H1 (cell line): ENCODE measurements around the gene PSMD9. TPM values are rescaled to one million over a fixed set of nuclear protein-coding genes. Genes with fewer than 3 reads are reported as not detected.

Source experiments
- CTCF ChIA-PET: fragments of 300-600 bp; sonication (Branson Sonifier 250); formaldehyde crosslinking; loops from one replicate; lab custom pipeline; 2021; ENCODE audit not compliant: partially characterized antibody; lab: Charles Lee
- POLR2A ChIA-PET: fragments of 300-600 bp; sonication (Branson Sonifier 250); formaldehyde crosslinking; loops from one replicate; lab custom pipeline; 2021; ENCODE audit warnings: inconsistent platforms; ENCODE audit not compliant: partially characterized antibody; lab: Charles Lee
- DNase-seq, 2 experiments: peaks; one replicate each; pipeline versions ENCODE4 v3.0.0 to v3.0.0-alpha.2; 2010 to 2022; ENCODE audit warnings: low spot score in 2 of 2, low read depth in 1 of 2, mixed read lengths in 1 of 2
- FAIRE-seq: peaks from 2 replicates; lab custom pipeline; 2011; peaks lifted over from hg19 to GRCh38; lab: Jason Lieb, UNC
- H2AFZ ChIP-seq: 2 replicates; pipeline ENCODE4 v1.8.1; 2012; ENCODE audit warnings: low read length, inconsistent platforms
- H2AK5ac ChIP-seq: 2 replicates; pipeline ENCODE4 v1.6.1; 2013; ENCODE audit warnings: low read depth, low read length
- H2BK120ac ChIP-seq: replicated peaks from 2 replicates; pipeline ENCODE3; 2013; ENCODE audit warnings: low read depth, low read length, inconsistent platforms
- H2BK12ac ChIP-seq: 2 replicates; pipeline ENCODE4 v1.6.1; 2013; ENCODE audit warnings: low read depth, low read length
- H2BK15ac ChIP-seq: 2 replicates; pipeline ENCODE4 v1.6.1; 2013; ENCODE audit warnings: low read length
- H2BK20ac ChIP-seq: 2 replicates; pipeline ENCODE4 v1.6.1; 2013; ENCODE audit warnings: low read length
- H2BK5ac ChIP-seq: 2 replicates; pipeline ENCODE4 v1.6.1; 2013; ENCODE audit warnings: low read depth, low read length
- H3K14ac ChIP-seq: 2 replicates; pipeline ENCODE4 v1.6.1; 2013; ENCODE audit warnings: inconsistent platforms; ENCODE audit not compliant: insufficient read length
- H3K18ac ChIP-seq: 2 replicates; pipeline ENCODE4 v1.6.1; 2013; ENCODE audit warnings: low read length; ENCODE audit errors: extremely low read depth
- H3K23ac ChIP-seq: 2 replicates; pipeline ENCODE4 v1.6.1; 2013; ENCODE audit warnings: inconsistent platforms; ENCODE audit not compliant: insufficient read length
- H3K23me2 ChIP-seq: 2 replicates; pipeline ENCODE4 v1.6.1; 2013; ENCODE audit warnings: low read depth, low read length
- H3K27ac ChIP-seq: 2 replicates; pipeline ENCODE4 v1.6.1; 2011; ENCODE audit warnings: low read depth, low read length, inconsistent platforms
- H3K27me3 ChIP-seq, 4 experiments: replicated peaks in 1 of 4; 1 replicate in 1 of 4; 2 replicates in 3 of 4; pipeline versions ENCODE4 v1.6.1 to v1.8.1; 2011 to 2013; ENCODE audit warnings: low read length in 3 of 4, mild to moderate bottlenecking in 3 of 4, inconsistent platforms in 2 of 4, mixed read lengths in 2 of 4, moderate library complexity in 1 of 4; ENCODE audit not compliant: control insufficient read depth in 3 of 4, insufficient read depth in 3 of 4; ENCODE audit errors: extremely low read depth in 1 of 4
- H3K36me3 ChIP-seq, 4 experiments: 2 replicates each; pipeline versions ENCODE4 v1.6.1 to v1.8.1; 2011 to 2013; ENCODE audit warnings: mild to moderate bottlenecking in 4 of 4, low read length in 3 of 4, moderate library complexity in 2 of 4, control low read depth in 1 of 4, inconsistent platforms in 1 of 4; ENCODE audit not compliant: insufficient read depth in 4 of 4, control insufficient read depth in 2 of 4
- H3K4ac ChIP-seq: replicated peaks from 2 replicates; pipeline ENCODE3; 2013; ENCODE audit warnings: low read length, low read depth, mixed read lengths, inconsistent platforms; ENCODE audit not compliant: insufficient read length
- H3K4me1 ChIP-seq, 4 experiments: replicated peaks in 1 of 4; 1 replicate in 1 of 4; 2 replicates in 3 of 4; pipeline versions ENCODE4 v1.6.1 to v1.8.1; 2011 to 2013; ENCODE audit warnings: low read length in 3 of 4, inconsistent platforms in 2 of 4, mixed read lengths in 1 of 4; ENCODE audit not compliant: insufficient read depth in 4 of 4, control insufficient read depth in 3 of 4
- H3K4me2 ChIP-seq, 2 experiments: 2 replicates each; pipeline versions ENCODE4 v1.6.1 to v1.8.1; 2011 to 2013; ENCODE audit warnings: low read depth in 2 of 2, low read length in 2 of 2, control low read depth in 1 of 2, inconsistent platforms in 1 of 2, mild to moderate bottlenecking in 1 of 2; ENCODE audit not compliant: insufficient read depth in 1 of 2
- H3K4me3 ChIP-seq, 4 experiments: fragments of 200-600, 300-600 bp in 1 of 4; sonication (generic), shearing (Covaris generic), sonication (Bioruptor Twin) in 1 of 4; 2 replicates each; pipeline versions ENCODE4 v1.5.1 to v1.8.1; 2011 to 2016; ENCODE audit warnings: low read length in 4 of 4, low read depth in 3 of 4, control low read depth in 2 of 4, inconsistent platforms in 2 of 4, mild to moderate bottlenecking in 2 of 4, mixed read lengths in 1 of 4, moderate library complexity in 1 of 4; ENCODE audit not compliant: insufficient read depth in 2 of 4; ENCODE audit errors: extremely low read depth in 1 of 4
- H3K56ac ChIP-seq: replicated peaks from 2 replicates; pipeline ENCODE3; 2013; ENCODE audit warnings: low read depth, mild to moderate bottlenecking, mixed read lengths, low read length, inconsistent platforms; ENCODE audit not compliant: insufficient read length
- H3K79me1 ChIP-seq: 2 replicates; pipeline ENCODE4 v1.6.1; 2013; ENCODE audit warnings: low read depth, low read length, control low read depth
- H3K79me2 ChIP-seq, 2 experiments: 2 replicates each; pipeline versions ENCODE4 v1.6.1 to v1.8.1; 2012 to 2013; ENCODE audit warnings: low read length in 2 of 2, mild to moderate bottlenecking in 2 of 2, inconsistent platforms in 1 of 2; ENCODE audit not compliant: insufficient read depth in 2 of 2, control insufficient read depth in 1 of 2
- H3K9ac ChIP-seq, 4 experiments: replicated peaks in 1 of 4; 1 replicate in 1 of 4; 2 replicates in 3 of 4; pipeline versions ENCODE4 v1.6.1 to v1.8.1; 2011 to 2013; ENCODE audit warnings: low read depth in 3 of 4, low read length in 3 of 4, control low read depth in 2 of 4, mild to moderate bottlenecking in 2 of 4, moderate library complexity in 2 of 4, inconsistent platforms in 1 of 4; ENCODE audit errors: extremely low read depth in 1 of 4
- H3K9me3 ChIP-seq, 2 experiments: 2 replicates each; pipeline versions ENCODE4 v1.6.1 to v1.8.1; 2012 to 2013; ENCODE audit warnings: mild to moderate bottlenecking in 2 of 2, moderate library complexity in 2 of 2, control low read depth in 1 of 2, inconsistent platforms in 1 of 2, low read depth in 1 of 2, low read length in 1 of 2, mixed read lengths in 1 of 2; ENCODE audit not compliant: insufficient read depth in 2 of 2
- H4K20me1 ChIP-seq, 2 experiments: replicated peaks in 1 of 2; 2 replicates each; pipeline versions ENCODE3 to v1.8.1; 2011 to 2013; ENCODE audit warnings: inconsistent platforms in 2 of 2, low read length in 2 of 2, mild to moderate bottlenecking in 1 of 2; ENCODE audit not compliant: insufficient read depth in 2 of 2, control insufficient read depth in 1 of 2
- H4K5ac ChIP-seq: 2 replicates; pipeline ENCODE4 v1.6.1; 2013; ENCODE audit warnings: low read length, low read depth, mixed read lengths, inconsistent platforms; ENCODE audit not compliant: insufficient read length
- H4K8ac ChIP-seq: 2 replicates; pipeline ENCODE4 v1.8.0; 2013; ENCODE audit warnings: mild to moderate bottlenecking, moderate library complexity, low read length, inconsistent platforms; ENCODE audit not compliant: insufficient read depth; ENCODE audit errors: extremely low read depth
- H4K91ac ChIP-seq: replicated peaks from 2 replicates; pipeline ENCODE3; 2013; ENCODE audit warnings: low read length, mixed read lengths, inconsistent platforms; ENCODE audit not compliant: insufficient read length
- EZH2 ChIP-seq: fragments of 200-600 bp; sonication (generic); IDR thresholded peaks from 2 replicates; pipeline ENCODE4 v1.7.1; 2012; ENCODE audit warnings: low read depth, mild to moderate bottlenecking, moderate library complexity, low read length, inconsistent platforms; ENCODE audit not compliant: severe bottlenecking
- HDAC6 ChIP-seq: IDR thresholded peaks from one replicate; pipeline ENCODE4 v1.7.1; 2012; ENCODE audit warnings: low read depth, mild to moderate bottlenecking, inconsistent platforms, low read length, moderate library complexity
- KDM4A ChIP-seq: IDR thresholded peaks from one replicate; pipeline ENCODE4 v1.7.1; 2012; ENCODE audit warnings: low read depth, mild to moderate bottlenecking, moderate library complexity, low read length, inconsistent platforms; ENCODE audit not compliant: severe bottlenecking
- KDM5A ChIP-seq: fragments of 200-600 bp; IDR thresholded peaks from 2 replicates; pipeline ENCODE4 v1.7.1; 2012; ENCODE audit warnings: mild to moderate bottlenecking, low read length, inconsistent platforms, mixed read lengths
- POLR2AphosphoS5 ChIP-seq: IDR thresholded peaks from 2 replicates; pipeline ENCODE4 v1.6.1; 2011; ENCODE audit warnings: low read depth, low read length
- TCF12 ChIP-seq: IDR thresholded peaks from 2 replicates; pipeline ENCODE4 v1.6.1; 2011; ENCODE audit warnings: low read depth, mild to moderate bottlenecking, low read length
- WGBS, 2 experiments: shearing (Covaris generic) in 1 of 2; methylation state at CpG; one replicate each; pipeline versions ENCODE4 v1.1.6 to v1.1.7; 2013 to 2015; ENCODE audit warnings: low lambda C conversion rate in 2 of 2, mixed read lengths in 2 of 2, inconsistent platforms in 1 of 2, low coverage in 1 of 2, missing lambda C conversion rate in 1 of 2; ENCODE audit not compliant: insufficient replicate concordance in 2 of 2, insufficient coverage in 1 of 2, insufficient read length in 1 of 2; ENCODE audit errors: extremely low coverage in 1 of 2, missing lambda C conversion rate in 1 of 2; 5-methylcytosine and 5-hydroxymethylcytosine counted together
- polyA plus RNA-seq, 7 experiments: library from polyadenylated mRNA; depleted of rRNA in 3 of 7; stranded (reverse) in 5 of 7; unstranded in 2 of 7; fragments of >200 nt in 5 of 7; fragments of 200-250 nt in 2 of 7; gene quantifications; 1 replicate in 5 of 7; 2 replicates in 1 of 7; 4 replicates in 1 of 7; pipeline versions ENCODE4 v1.2.1 to v1.2.3, GENCODE V29; 2011 to 2013; ENCODE audit warnings: missing spikeins in 2 of 7, mixed read lengths in 2 of 7
- total RNA-seq: library from RNA; stranded (reverse); fragmentation: NEBNext Ultra II Directional; extraction: Animal tissue kit (Norgen Biotek cat#: 25700); gene quantifications from 2 replicates; pipeline ENCODE4 v1.2.1, GENCODE V29; 2021

PSMD9 gene
- total and polyA plus RNA-seq, 2 of the 8 experiments (the other 6 are each of a cell fraction or from before 2014, with no cell fraction given): 28.8 to 36.1 TPM

DNA sequence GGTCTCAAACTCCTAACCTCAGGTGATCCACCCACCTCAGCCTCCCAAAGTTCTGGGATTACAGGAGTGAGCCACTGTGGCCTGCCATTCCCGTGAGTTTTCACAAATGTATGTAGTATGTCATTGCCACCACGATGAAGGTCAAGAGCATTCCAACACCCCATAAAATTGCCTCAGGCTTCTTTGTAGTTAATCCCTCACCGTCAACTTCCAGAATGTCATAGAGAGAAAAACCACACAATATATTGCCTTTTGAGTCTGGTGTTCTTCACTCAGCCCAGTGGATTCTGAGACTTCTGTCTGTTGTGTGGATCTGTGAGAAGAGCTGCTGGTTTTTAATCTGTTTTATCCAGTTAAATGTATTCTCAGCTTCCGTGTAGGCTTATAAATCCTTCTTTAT lies 17.2 kb downstream of the PSMD9 start:
- Histone ChIP-seq H2BK12ac (no peak overlapping the region), H3K23me2 (no peaks in the 10 kb centered on the region; the same call in 1 of the 2 replicates), H4K91ac (no peak overlapping the region), H2BK5ac (no peak overlapping the region), H2BK120ac (no peak overlapping the region), H2AK5ac (no peak overlapping the region), H3K18ac (no peak overlapping the region), H3K79me2 (no peaks in the 10 kb centered on the region), H3K27ac (no peak overlapping the region), H2AFZ (no peak overlapping the region), H2BK15ac (no peak overlapping the region), H3K4me1 (no peaks in the 10 kb centered on the region), H3K4me2 (no peak overlapping the region)
- FAIRE-seq: no peak
- ChIA-PET CTCF (interaction anchor here (1.6 kb wide), 2 partner anchors 12 to 112 kb away, joined by 5 read pairs; partner anchors contain the start of gene RHOF), POLR2A (no interaction called here)
- no peak for DNase-seq
- no peak for TF ChIP-seq KDM5A
- TF ChIP-seq HDAC6: no peak
- TF ChIP-seq TCF12: no peak
- TF ChIP-seq KDM4A: no peak
- TF ChIP-seq POLR2AphosphoS5: no peak
- no peak for TF ChIP-seq EZH2
- TF ChIP-seq, all 59 proteins: peak for 0
- H3K9ac ChIP-seq: no peak overlapping the region
- no peak overlapping the region for H4K8ac ChIP-seq
- H3K79me1 ChIP-seq: no peaks in the 10 kb centered on the region; the same call in 1 of the 2 replicates
- no peaks in the 10 kb centered on the region for H3K27me3 ChIP-seq
- H3K36me3 ChIP-seq: peaks cover 10 to 28% (median 15%) of the 10 kb centered on the region in 4 experiments; a peak in 7 of 8 replicates
- no peak overlapping the region for H4K5ac ChIP-seq
- H3K4ac ChIP-seq: no peak overlapping the region
- WGBS, 2 experiments: 89% methylated on average over 4 of the region's 4 CpGs; no CpG with 5 or more reads in 1 of the 2 experiments
- H4K20me1 ChIP-seq: peaks cover 0 to 5% of the 10 kb centered on the region in 2 experiments
- H3K14ac ChIP-seq: no peak overlapping the region
- H3K23ac ChIP-seq: no peak overlapping the region
- H3K56ac ChIP-seq: no peak overlapping the region
- no peak overlapping the region for H2BK20ac ChIP-seq
- H3K9me3 ChIP-seq: no peaks in the 10 kb centered on the region
- H3K4me3 ChIP-seq: no peak overlapping the region
